Psoas muscle (tissue), 8 donors: ENCODE measurements around the gene TLE1. TPM values are rescaled to one million over a fixed set of nuclear protein-coding genes. Genes with fewer than 3 reads are reported as not detected.

Source experiments
- ATAC-seq, 4 donors: fragments of 200-7000 bp; cut with Tn5 transposase; one replicate each; pipeline ENCODE4 v1.9.1; 2020; ENCODE audit warnings: moderate library complexity in 3 of 4, mild to moderate bottlenecking in 2 of 4
- DNase-seq, 2 donors: peaks; one replicate each; pipeline ENCODE4 v3.0.0-alpha.2; 2020
- H3K27ac ChIP-seq: fragments of 200-600 bp; one replicate; pipeline ENCODE4 v1.8.0; 2022
- H3K27me3 ChIP-seq, 3 donors: fragments of 200-600 bp in 1 of 3; one replicate each; pipeline versions ENCODE4 v1.6.1 to v1.8.0; 2013 to 2022; ENCODE audit warnings: low read length in 2 of 3, mild to moderate bottlenecking in 2 of 3, moderate library complexity in 1 of 3; ENCODE audit not compliant: insufficient read depth in 3 of 3
- H3K36me3 ChIP-seq, 2 donors: fragments of 200-600 bp in 1 of 2; one replicate each; pipeline versions ENCODE4 v1.6.1 to v1.8.0; 2013 to 2022; ENCODE audit warnings: low read depth in 1 of 2, mild to moderate bottlenecking in 1 of 2, moderate library complexity in 1 of 2; ENCODE audit not compliant: insufficient read depth in 1 of 2
- H3K4me1 ChIP-seq: fragments of 200-600 bp; one replicate; pipeline ENCODE4 v1.8.0; 2022
- H3K4me3 ChIP-seq: fragments of 200-600 bp; one replicate; pipeline ENCODE4 v1.8.0; 2022; ENCODE audit warnings: mild to moderate bottlenecking
- H3K9me3 ChIP-seq: fragments of 200-600 bp; one replicate; pipeline ENCODE4 v1.8.0; 2022
- CTCF ChIP-seq: fragments of 200-600 bp; IDR thresholded peaks from one replicate; pipeline ENCODE4 v1.8.0; 2022; ENCODE audit warnings: antibody characterized with exemption
- WGBS, 3 donors: extraction: QIAGEN DNeasy Blood & Tissue Kit; methylation state at CpG; one replicate each; pipeline versions ENCODE4 v1.1.6 to v1.1.7; 2013; 5-methylcytosine and 5-hydroxymethylcytosine counted together
- intact Hi-C, 2 donors: fragments of 100-400 bp; cut with DNase I; formaldehyde crosslinking; loops; one replicate each; pipeline versions ENCODE4 v1.11.0 to v1.14.2; 2022
- polyA plus RNA-seq, 3 donors: library from polyadenylated mRNA; stranded (reverse); fragments of 200-250 nt; gene quantifications; one replicate each; pipeline ENCODE4 v1.2.3, GENCODE V29; 2013
- total RNA-seq, 4 donors: library from RNA; stranded (reverse); fragmentation: NEBNext Ultra II Directional in 2 of 4; extraction: Animal tissue kit (Norgen Biotek cat#: 25700) in 2 of 4; gene quantifications; one replicate each; pipeline versions ENCODE4 v1.2.1 to v1.2.4, GENCODE V29; 2021 to 2023
- donor health status: healthy with polysubstance abuse.
- donor health status: DM: no; HTN: no; CAD: no; lungs with moderate emphysema.
- donor health status: Bipolar disorder and iron deficiency.
- donor health status: healthy.
- donor health status: DM: yes; HTN: yes; CAD: no.
- donor health status: DM: no; HTN: no; CAD: no.
- donor health status: DM: no; HTN: no; CAD: no.
- donor health status: DM: yes; HTN: yes; CAD: no.

The TLE1 gene
- total and polyA plus RNA-seq, 7 donors: 14.6 to 46.7 (median 34.9) TPM

- H3K36me3 ChIP-seq: peaks cover 0 to 11% of the 10 kb centered on the region in 2 donors
- 95 to 97% (median 97%) methylated on average over 13 of the region's 13 CpGs for WGBS, 3 donors
- H3K4me1 ChIP-seq: peaks cover 14% of the 10 kb centered on the region
- no peaks in the 10 kb centered on the region for H3K27me3 ChIP-seq
- no peaks in the 10 kb centered on the region for H3K9me3 ChIP-seq
- ATAC-seq (no peak), DNase-seq (no peak)
- no peak for TF ChIP-seq CTCF
- H3K4me3 ChIP-seq: no peak overlapping the region
- intact Hi-C loops: loop anchor here in 1 of 2 donors (5.0 kb wide), 1 partner anchor 65 kb away; the partner anchor contains the start of gene TLE1
- H3K27ac ChIP-seq: no peak overlapping the region
Measured at GRCh38 chr9:81622471-81623255, 66.7 kb downstream of the TLE1 start.

- DNase-seq: no peak
- no peak for TF ChIP-seq CTCF
- no peak overlapping the region for H3K4me3 ChIP-seq
- peaks cover 17% of the 10 kb centered on the region for H3K4me1 ChIP-seq
- intact Hi-C loops: loop anchor here in 1 of 2 donors (5.0 kb wide), 1 partner anchor 65 kb away; the partner anchor contains the start of gene TLE1
- peaks cover 0 to 11% of the 10 kb centered on the region in 2 donors for H3K36me3 ChIP-seq
- H3K27me3 ChIP-seq: no peaks in the 10 kb centered on the region
- ATAC-seq: peak in 1 of 4 donors; percentile 29
- no peaks in the 10 kb centered on the region for H3K9me3 ChIP-seq
- H3K27ac ChIP-seq: no peak overlapping the region
- 75 to 84% (median 76%) methylated on average over 11 of the region's 11 CpGs for WGBS, 3 donors
Measured at GRCh38 chr9:81621785-81622259, 67.5 kb downstream of the TLE1 start.

GRCh38 chr9:81621118-81621517 lies 68.2 kb downstream of the TLE1 start:
- intact Hi-C loops: loop anchor here in 1 of 2 donors (5.0 kb wide), 1 partner anchor 66 kb away; the partner anchor contains the start of gene TLE1
- H3K27ac ChIP-seq: peak overlapping the region; percentile 38

GRCh38 chr9:81620002-81620390 lies 69.4 kb downstream of the TLE1 start:
- Histone ChIP-seq H3K4me1 (peaks cover 17% of the 10 kb centered on the region), H3K27ac (peak overlapping the region; percentile 38), H3K27me3 (no peaks in the 10 kb centered on the region), H3K36me3 (peaks cover 0 to 18% of the 10 kb centered on the region in 2 donors), H3K4me3 (no peak overlapping the region), H3K9me3 (no peaks in the 10 kb centered on the region)
- WGBS, 3 donors: 59 to 68% (median 61%) methylated on average over 5 of the region's 5 CpGs
- TF ChIP-seq CTCF: no peak
- no peak for DNase-seq
- intact Hi-C loops: loop anchor here in 1 of 2 donors (5.0 kb wide), 1 partner anchor 67 kb away; the partner anchor contains the start of gene TLE1
- no peak for ATAC-seq

More at GRCh38 chr9:81621118-81621517, 68.2 kb downstream of the TLE1 start:
- no peaks in the 10 kb centered on the region for H3K27me3 ChIP-seq
- H3K4me1 ChIP-seq: peaks cover 17% of the 10 kb centered on the region
- WGBS, 3 donors: 41 to 62% (median 48%) methylated on average over 2 of the region's 2 CpGs
- no peak for ATAC-seq
- no peak overlapping the region for H3K4me3 ChIP-seq
- peaks cover 0 to 13% of the 10 kb centered on the region in 2 donors for H3K36me3 ChIP-seq
- no peak for DNase-seq
- no peak for TF ChIP-seq CTCF
- no peaks in the 10 kb centered on the region for H3K9me3 ChIP-seq
